C4-2B (cell line): ENCODE measurements around the gene LCA5L.

Experiments used
- ZFX ChIP-seq: fragments of 450-650 bp; IDR thresholded peaks from 2 replicates; pipeline ENCODE4 v1.6.1; 2017
- TF ChIP-seq, protein P1 (sequence below): fragments of 450-650 bp; conservative IDR thresholded peaks from 2 replicates; pipeline ENCODE4 v1.5.1; 2017; ENCODE audit warnings: mild to moderate bottlenecking

DNA sequence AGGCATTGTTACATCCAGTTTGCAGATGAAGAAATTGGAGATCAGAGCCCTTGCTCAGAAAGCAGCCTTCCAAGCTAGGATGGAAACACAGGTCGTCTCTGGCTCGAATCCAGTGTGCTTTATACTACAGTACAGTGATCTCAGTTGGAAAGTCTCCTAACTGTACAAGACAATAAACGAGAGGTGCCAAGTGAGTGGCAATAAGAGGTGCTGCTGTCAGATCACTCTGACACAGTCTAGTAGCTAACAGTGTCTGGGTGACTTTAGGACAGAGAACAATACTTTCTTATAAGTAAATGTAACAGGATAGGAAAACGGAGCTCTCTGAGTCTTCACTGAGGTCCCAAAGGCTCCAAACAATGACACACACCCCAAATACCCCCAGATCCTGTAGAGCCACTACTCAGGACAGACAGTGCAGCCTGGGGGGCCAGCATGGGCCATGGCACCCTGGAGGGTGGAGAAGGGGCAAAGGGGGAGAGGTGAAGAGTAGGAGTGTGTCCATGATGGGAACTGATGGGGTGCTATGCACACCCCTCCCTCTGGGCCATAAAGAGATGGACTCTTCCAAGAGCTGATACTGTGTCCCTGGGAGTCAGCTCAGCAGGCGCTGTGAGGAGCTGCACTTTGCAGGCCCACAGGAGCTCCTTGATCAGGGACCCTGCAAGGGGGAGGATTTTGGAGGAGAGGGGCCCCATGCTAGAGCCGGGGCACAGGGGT lies 9.5 kb upstream of the LCA5L start:
- TF ChIP-seq, protein P1, sequence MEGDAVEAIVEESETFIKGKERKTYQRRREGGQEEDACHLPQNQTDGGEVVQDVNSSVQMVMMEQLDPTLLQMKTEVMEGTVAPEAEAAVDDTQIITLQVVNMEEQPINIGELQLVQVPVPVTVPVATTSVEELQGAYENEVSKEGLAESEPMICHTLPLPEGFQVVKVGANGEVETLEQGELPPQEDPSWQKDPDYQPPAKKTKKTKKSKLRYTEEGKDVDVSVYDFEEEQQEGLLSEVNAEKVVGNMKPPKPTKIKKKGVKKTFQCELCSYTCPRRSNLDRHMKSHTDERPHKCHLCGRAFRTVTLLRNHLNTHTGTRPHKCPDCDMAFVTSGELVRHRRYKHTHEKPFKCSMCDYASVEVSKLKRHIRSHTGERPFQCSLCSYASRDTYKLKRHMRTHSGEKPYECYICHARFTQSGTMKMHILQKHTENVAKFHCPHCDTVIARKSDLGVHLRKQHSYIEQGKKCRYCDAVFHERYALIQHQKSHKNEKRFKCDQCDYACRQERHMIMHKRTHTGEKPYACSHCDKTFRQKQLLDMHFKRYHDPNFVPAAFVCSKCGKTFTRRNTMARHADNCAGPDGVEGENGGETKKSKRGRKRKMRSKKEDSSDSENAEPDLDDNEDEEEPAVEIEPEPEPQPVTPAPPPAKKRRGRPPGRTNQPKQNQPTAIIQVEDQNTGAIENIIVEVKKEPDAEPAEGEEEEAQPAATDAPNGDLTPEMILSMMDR = no peak
- TF ChIP-seq ZFX = no peak
